GM23338 (cell line): Measurements from ENCODE around the gene ESPNL. TPM values are rescaled to one million over a fixed set of nuclear protein-coding genes. Genes with fewer than 3 reads are reported as not detected.

Source experiments
- ATAC-seq: fragments of 200-7000 bp; cut with Tn5 transposase; 3 replicates; pipeline ENCODE4 v1.9.1; 2020
- DNase-seq: peaks from one replicate; pipeline ENCODE4 v3.0.0-alpha.2; 2015; ENCODE audit warnings: low spot score
- H2AFZ ChIP-seq: fragments of 200-600 bp; sonication (generic); 2 replicates; pipeline ENCODE4 v1.8.0; 2016; ENCODE audit warnings: antibody characterized with exemption, mild to moderate bottlenecking, moderate library complexity
- H3F3A ChIP-seq: fragments of 200-600 bp; sonication (generic); replicated peaks from 2 replicates; pipeline ENCODE4 v1.8.0; 2017; ENCODE audit warnings: antibody characterized with exemption, mixed run types, low read depth
- H3K27ac ChIP-seq: fragments of 200-600 bp; sonication (generic); 2 replicates; pipeline ENCODE4 v1.6.1; 2016; ENCODE audit warnings: low read depth
- H3K27me3 ChIP-seq: fragments of 200-600 bp; sonication (generic); 2 replicates; pipeline ENCODE4 v1.8.0; 2016; ENCODE audit warnings: mild to moderate bottlenecking, mixed run types, moderate library complexity; ENCODE audit not compliant: insufficient read depth
- H3K36me3 ChIP-seq: fragments of 200-600 bp; sonication (generic); 2 replicates; pipeline ENCODE4 v1.8.0; 2016; ENCODE audit warnings: mild to moderate bottlenecking; ENCODE audit not compliant: insufficient read depth
- H3K4me1 ChIP-seq: fragments of 200-600 bp; sonication (generic); 2 replicates; pipeline ENCODE4 v1.8.0; 2016; ENCODE audit warnings: mild to moderate bottlenecking, moderate library complexity; ENCODE audit not compliant: insufficient read depth
- H3K4me2 ChIP-seq: fragments of 200-600 bp; sonication (generic); 2 replicates; pipeline ENCODE4 v1.7.1; 2017; ENCODE audit warnings: mixed run types
- H3K4me3 ChIP-seq: fragments of 200-600 bp; sonication (generic); 2 replicates; pipeline ENCODE4 v1.6.1; 2016; ENCODE audit warnings: mixed run types
- H3K79me2 ChIP-seq: fragments of 200-600 bp; sonication (generic); replicated peaks from 2 replicates; pipeline ENCODE4 v1.8.0; 2017; ENCODE audit warnings: mild to moderate bottlenecking; ENCODE audit not compliant: insufficient read depth
- H3K9me2 ChIP-seq: fragments of 200-600 bp; sonication (generic); 2 replicates; pipeline ENCODE4 v1.8.0; 2017; ENCODE audit not compliant: insufficient read depth
- H4K20me1 ChIP-seq: fragments of 200-600 bp; sonication (generic); replicated peaks from 2 replicates; pipeline ENCODE4 v1.8.0; 2017; ENCODE audit warnings: mild to moderate bottlenecking; ENCODE audit not compliant: insufficient read depth
- H3K27ac Mint-ChIP-seq: 2 replicates; pipeline ENCODE4 v1.8.0; 2020; ENCODE audit warnings: inconsistent platforms, mild to moderate bottlenecking, moderate library complexity, mixed read lengths
- H3K27me3 Mint-ChIP-seq: 3 replicates; pipeline ENCODE4 v1.8.0; 2022; ENCODE audit warnings: low read depth, mild to moderate bottlenecking, moderate library complexity, mixed read lengths, inconsistent platforms; ENCODE audit not compliant: insufficient read depth, poor library complexity
- H3K36me3 Mint-ChIP-seq: 3 replicates; pipeline ENCODE4 v1.8.0; 2021; ENCODE audit warnings: low read depth, mild to moderate bottlenecking, inconsistent platforms, moderate library complexity, mixed read lengths
- H3K4me1 Mint-ChIP-seq: 3 replicates; pipeline ENCODE4 v1.8.0; 2020; ENCODE audit warnings: mild to moderate bottlenecking, inconsistent platforms, mixed read lengths
- H3K4me3 Mint-ChIP-seq: 3 replicates; pipeline ENCODE4 v1.8.0; 2021; ENCODE audit warnings: moderate library complexity, mild to moderate bottlenecking, inconsistent platforms, mixed read lengths
- H3K9me3 Mint-ChIP-seq: 3 replicates; pipeline ENCODE4 v1.8.0; 2020; ENCODE audit warnings: moderate library complexity, mild to moderate bottlenecking, inconsistent platforms, mixed read lengths
- CREB1 ChIP-seq: fragments of 250-450 bp; sonication (Bioruptor Pico); IDR thresholded peaks from 2 replicates; pipeline ENCODE4 v1.5.0; 2020; ENCODE audit warnings: low read depth, mild to moderate bottlenecking, moderate library complexity
- EZH2 ChIP-seq: fragments of 200-600 bp; sonication (generic); IDR thresholded peaks from one replicate; pipeline ENCODE4 v1.8.0; 2017; ENCODE audit warnings: antibody characterized with exemption, mild to moderate bottlenecking, low read depth; ENCODE audit not compliant: unreplicated experiment
- EZH2phosphoT487 ChIP-seq: fragments of 200-600 bp; sonication (generic); IDR thresholded peaks from one replicate; pipeline ENCODE4 v1.8.1; 2018; ENCODE audit warnings: antibody characterized with exemption; ENCODE audit not compliant: unreplicated experiment
- NANOG ChIP-seq: IDR thresholded peaks from 2 replicates; pipeline ENCODE4 v1.6.1; 2016; ENCODE audit warnings: antibody characterized with exemption, borderline replicate concordance
- POLR2AphosphoS5 ChIP-seq: IDR thresholded peaks from 2 replicates; pipeline ENCODE4 v1.6.1; 2016; ENCODE audit warnings: antibody characterized with exemption, low read depth
- polyA plus RNA-seq: library from polyadenylated mRNA; unstranded; fragments of >200 nt; fragmentation: Nextera tagmentation; extraction: Ambion mirVana; gene quantifications from 2 replicates; pipeline ENCODE4 v1.2.1, GENCODE V29; 2016
- total RNA-seq: library from RNA; depleted of rRNA; stranded (reverse); fragments of >200 nt; shearing (Covaris generic); gene quantifications from 2 replicates; pipeline ENCODE4 v1.2.3, GENCODE V29; 2014
- TF ChIP-seq, protein P1 (sequence below): fragments of 250-450 bp; sonication (Bioruptor Pico); IDR thresholded peaks from 2 replicates; pipeline ENCODE4 v1.5.0; 2020; ENCODE audit warnings: mild to moderate bottlenecking, moderate library complexity
- TF ChIP-seq, protein P2 (sequence below): IDR thresholded peaks from one replicate; pipeline ENCODE4 v1.6.1; 2018; ENCODE audit warnings: antibody characterized with exemption; ENCODE audit not compliant: unreplicated experiment
- TF ChIP-seq, protein P3 (sequence below), 2 experiments: fragments of 200-600 bp in 1 of 2; sonication (generic) in 1 of 2; conservative IDR thresholded peaks; 2 replicates each; pipeline versions ENCODE4 v1.5.1 to v1.6.1; 2016 to 2017; ENCODE audit warnings: antibody characterized with exemption in 2 of 2, low read depth in 2 of 2, mild to moderate bottlenecking in 2 of 2, moderate library complexity in 1 of 2
- TF ChIP-seq, protein P4 (sequence below): IDR thresholded peaks from 2 replicates; pipeline ENCODE4 v1.6.1; 2016; ENCODE audit warnings: antibody characterized with exemption

ESPNL gene
- total and polyA plus RNA-seq, 2 experiments from 2014 or later, result 0.44 to 3.1 TPM

DNA sequence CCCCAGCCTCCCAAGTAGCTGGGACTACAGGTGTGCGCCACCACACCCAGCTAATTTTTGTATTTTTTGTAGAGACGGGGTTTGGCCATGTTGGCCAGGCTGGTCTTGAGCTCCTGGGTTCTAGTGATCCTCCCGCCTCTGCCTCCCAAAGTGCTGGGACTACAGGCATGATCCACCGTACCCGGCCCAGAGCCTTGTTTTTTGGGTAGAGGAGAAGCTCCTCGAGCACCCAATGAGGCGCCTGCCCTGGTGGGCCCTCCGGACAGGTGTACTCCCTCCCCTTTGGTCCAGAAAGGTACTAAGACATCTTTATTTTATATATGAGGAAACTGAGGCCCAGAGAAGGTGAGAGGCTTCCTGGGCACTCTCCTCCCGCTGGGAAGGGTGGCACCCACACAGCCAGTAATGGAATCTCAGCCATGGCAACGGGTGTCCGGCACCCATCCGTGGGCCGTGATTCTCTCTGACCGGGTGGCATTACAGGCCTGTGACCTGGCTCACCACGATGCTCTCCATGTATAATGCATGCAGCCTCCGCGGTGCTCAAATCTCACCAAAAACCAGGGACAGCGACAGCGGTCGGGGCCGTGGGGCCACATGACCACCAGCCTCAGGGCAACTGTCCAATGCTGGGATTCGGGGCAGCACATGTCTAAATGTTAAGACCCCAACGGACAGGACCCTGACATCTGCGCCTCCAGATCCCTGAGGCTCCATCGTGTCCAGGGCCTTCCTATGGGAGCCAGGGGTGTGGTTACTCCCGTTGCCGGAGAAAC is 21.6 kb downstream of the ESPNL start:
- no peak overlapping the region for H3K27ac ChIP-seq
- TF ChIP-seq, protein P1, sequence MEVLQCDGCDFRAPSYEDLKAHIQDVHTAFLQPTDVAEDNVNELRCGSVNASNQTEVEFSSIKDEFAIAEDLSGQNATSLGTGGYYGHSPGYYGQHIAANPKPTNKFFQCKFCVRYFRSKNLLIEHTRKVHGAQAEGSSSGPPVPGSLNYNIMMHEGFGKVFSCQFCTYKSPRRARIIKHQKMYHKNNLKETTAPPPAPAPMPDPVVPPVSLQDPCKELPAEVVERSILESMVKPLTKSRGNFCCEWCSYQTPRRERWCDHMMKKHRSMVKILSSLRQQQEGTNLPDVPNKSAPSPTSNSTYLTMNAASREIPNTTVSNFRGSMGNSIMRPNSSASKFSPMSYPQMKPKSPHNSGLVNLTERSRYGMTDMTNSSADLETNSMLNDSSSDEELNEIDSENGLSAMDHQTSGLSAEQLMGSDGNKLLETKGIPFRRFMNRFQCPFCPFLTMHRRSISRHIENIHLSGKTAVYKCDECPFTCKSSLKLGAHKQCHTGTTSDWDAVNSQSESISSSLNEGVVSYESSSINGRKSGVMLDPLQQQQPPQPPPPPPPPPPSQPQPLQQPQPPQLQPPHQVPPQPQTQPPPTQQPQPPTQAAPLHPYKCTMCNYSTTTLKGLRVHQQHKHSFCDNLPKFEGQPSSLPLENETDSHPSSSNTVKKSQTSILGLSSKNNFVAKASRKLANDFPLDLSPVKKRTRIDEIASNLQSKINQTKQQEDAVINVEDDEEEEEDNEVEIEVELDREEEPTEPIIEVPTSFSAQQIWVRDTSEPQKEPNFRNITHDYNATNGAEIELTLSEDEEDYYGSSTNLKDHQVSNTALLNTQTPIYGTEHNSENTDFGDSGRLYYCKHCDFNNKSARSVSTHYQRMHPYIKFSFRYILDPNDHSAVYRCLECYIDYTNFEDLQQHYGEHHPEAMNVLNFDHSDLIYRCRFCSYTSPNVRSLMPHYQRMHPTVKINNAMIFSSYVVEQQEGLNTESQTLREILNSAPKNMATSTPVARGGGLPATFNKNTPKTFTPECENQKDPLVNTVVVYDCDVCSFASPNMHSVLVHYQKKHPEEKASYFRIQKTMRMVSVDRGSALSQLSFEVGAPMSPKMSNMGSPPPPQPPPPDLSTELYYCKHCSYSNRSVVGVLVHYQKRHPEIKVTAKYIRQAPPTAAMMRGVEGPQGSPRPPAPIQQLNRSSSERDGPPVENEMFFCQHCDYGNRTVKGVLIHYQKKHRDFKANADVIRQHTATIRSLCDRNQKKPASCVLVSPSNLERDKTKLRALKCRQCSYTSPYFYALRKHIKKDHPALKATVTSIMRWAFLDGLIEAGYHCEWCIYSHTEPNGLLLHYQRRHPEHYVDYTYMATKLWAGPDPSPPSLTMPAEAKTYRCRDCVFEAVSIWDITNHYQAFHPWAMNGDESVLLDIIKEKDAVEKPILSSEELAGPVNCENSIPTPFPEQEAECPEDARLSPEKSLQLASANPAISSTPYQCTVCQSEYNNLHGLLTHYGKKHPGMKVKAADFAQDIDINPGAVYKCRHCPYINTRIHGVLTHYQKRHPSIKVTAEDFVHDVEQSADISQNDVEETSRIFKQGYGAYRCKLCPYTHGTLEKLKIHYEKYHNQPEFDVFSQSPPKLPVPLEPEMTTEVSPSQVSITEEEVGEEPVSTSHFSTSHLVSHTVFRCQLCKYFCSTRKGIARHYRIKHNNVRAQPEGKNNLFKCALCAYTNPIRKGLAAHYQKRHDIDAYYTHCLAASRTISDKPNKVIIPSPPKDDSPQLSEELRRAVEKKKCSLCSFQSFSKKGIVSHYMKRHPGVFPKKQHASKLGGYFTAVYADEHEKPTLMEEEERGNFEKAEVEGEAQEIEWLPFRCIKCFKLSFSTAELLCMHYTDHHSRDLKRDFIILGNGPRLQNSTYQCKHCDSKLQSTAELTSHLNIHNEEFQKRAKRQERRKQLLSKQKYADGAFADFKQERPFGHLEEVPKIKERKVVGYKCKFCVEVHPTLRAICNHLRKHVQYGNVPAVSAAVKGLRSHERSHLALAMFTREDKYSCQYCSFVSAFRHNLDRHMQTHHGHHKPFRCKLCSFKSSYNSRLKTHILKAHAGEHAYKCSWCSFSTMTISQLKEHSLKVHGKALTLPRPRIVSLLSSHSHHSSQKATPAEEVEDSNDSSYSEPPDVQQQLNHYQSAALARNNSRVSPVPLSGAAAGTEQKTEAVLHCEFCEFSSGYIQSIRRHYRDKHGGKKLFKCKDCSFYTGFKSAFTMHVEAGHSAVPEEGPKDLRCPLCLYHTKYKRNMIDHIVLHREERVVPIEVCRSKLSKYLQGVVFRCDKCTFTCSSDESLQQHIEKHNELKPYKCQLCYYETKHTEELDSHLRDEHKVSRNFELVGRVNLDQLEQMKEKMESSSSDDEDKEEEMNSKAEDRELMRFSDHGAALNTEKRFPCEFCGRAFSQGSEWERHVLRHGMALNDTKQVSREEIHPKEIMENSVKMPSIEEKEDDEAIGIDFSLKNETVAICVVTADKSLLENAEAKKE (CRISPR knock-in tag), result no peak
- TF ChIP-seq EZH2phosphoT487 (no peak), EZH2 (no peak), CREB1 (CRISPR knock-in tag) (no peak), POLR2AphosphoS5 (no peak), NANOG (no peak)
- TF ChIP-seq, protein P2, sequence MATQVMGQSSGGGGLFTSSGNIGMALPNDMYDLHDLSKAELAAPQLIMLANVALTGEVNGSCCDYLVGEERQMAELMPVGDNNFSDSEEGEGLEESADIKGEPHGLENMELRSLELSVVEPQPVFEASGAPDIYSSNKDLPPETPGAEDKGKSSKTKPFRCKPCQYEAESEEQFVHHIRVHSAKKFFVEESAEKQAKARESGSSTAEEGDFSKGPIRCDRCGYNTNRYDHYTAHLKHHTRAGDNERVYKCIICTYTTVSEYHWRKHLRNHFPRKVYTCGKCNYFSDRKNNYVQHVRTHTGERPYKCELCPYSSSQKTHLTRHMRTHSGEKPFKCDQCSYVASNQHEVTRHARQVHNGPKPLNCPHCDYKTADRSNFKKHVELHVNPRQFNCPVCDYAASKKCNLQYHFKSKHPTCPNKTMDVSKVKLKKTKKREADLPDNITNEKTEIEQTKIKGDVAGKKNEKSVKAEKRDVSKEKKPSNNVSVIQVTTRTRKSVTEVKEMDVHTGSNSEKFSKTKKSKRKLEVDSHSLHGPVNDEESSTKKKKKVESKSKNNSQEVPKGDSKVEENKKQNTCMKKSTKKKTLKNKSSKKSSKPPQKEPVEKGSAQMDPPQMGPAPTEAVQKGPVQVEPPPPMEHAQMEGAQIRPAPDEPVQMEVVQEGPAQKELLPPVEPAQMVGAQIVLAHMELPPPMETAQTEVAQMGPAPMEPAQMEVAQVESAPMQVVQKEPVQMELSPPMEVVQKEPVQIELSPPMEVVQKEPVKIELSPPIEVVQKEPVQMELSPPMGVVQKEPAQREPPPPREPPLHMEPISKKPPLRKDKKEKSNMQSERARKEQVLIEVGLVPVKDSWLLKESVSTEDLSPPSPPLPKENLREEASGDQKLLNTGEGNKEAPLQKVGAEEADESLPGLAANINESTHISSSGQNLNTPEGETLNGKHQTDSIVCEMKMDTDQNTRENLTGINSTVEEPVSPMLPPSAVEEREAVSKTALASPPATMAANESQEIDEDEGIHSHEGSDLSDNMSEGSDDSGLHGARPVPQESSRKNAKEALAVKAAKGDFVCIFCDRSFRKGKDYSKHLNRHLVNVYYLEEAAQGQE, result no peak
- TF ChIP-seq, protein P3, sequence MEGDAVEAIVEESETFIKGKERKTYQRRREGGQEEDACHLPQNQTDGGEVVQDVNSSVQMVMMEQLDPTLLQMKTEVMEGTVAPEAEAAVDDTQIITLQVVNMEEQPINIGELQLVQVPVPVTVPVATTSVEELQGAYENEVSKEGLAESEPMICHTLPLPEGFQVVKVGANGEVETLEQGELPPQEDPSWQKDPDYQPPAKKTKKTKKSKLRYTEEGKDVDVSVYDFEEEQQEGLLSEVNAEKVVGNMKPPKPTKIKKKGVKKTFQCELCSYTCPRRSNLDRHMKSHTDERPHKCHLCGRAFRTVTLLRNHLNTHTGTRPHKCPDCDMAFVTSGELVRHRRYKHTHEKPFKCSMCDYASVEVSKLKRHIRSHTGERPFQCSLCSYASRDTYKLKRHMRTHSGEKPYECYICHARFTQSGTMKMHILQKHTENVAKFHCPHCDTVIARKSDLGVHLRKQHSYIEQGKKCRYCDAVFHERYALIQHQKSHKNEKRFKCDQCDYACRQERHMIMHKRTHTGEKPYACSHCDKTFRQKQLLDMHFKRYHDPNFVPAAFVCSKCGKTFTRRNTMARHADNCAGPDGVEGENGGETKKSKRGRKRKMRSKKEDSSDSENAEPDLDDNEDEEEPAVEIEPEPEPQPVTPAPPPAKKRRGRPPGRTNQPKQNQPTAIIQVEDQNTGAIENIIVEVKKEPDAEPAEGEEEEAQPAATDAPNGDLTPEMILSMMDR (conservative IDR thresholded peaks at IDR 0.05; ENCODE audit: low read depth in 2 of 2), result no peak
- TF ChIP-seq, protein P4, sequence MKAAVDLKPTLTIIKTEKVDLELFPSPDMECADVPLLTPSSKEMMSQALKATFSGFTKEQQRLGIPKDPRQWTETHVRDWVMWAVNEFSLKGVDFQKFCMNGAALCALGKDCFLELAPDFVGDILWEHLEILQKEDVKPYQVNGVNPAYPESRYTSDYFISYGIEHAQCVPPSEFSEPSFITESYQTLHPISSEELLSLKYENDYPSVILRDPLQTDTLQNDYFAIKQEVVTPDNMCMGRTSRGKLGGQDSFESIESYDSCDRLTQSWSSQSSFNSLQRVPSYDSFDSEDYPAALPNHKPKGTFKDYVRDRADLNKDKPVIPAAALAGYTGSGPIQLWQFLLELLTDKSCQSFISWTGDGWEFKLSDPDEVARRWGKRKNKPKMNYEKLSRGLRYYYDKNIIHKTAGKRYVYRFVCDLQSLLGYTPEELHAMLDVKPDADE, result no peak
- no peak overlapping the region for H2AFZ ChIP-seq
- H3K4me1 ChIP-seq, result no peaks in the 10 kb centered on the region
- no peaks in the 10 kb centered on the region for H3K36me3 ChIP-seq
- no peaks in the 10 kb centered on the region for H3K79me2 ChIP-seq
- peaks cover 8% of the 10 kb centered on the region; the same call in 1 of the 2 replicates for H3F3A ChIP-seq
- H3K27me3 ChIP-seq, result no peaks in the 10 kb centered on the region
- no peak overlapping the region for H3K4me3 ChIP-seq
- H3K4me2 ChIP-seq, result no peak overlapping the region
- no peaks in the 10 kb centered on the region for H3K36me3 Mint-ChIP-seq
- no peaks in the 10 kb centered on the region for H4K20me1 ChIP-seq
- no peak for ATAC-seq
- H3K9me3 Mint-ChIP-seq, result 0 out of 3 replicates have a peak, but pooled peaks cover 4% of the 10 kb centered on the region
- H3K27me3 Mint-ChIP-seq, result peaks cover 11% of the 10 kb centered on the region
- H3K9me2 ChIP-seq, result no peaks in the 10 kb centered on the region
- DNase-seq, result no peak
- no peak overlapping the region for H3K4me3 Mint-ChIP-seq
- H3K4me1 Mint-ChIP-seq, result no peaks in the 10 kb centered on the region
- no peak overlapping the region for H3K27ac Mint-ChIP-seq
